SK-N-MC (cell line): ENCODE measurements around the gene ATP2B2.

Experiments used
- EZH2 ChIP-seq: fragments of 200-600 bp; sonication (generic); IDR thresholded peaks from one replicate; pipeline ENCODE4 v1.6.1; 2017; ENCODE audit warnings: antibody characterized with exemption
- FOXP2 ChIP-seq: optimal IDR thresholded peaks from 2 replicates; pipeline ENCODE3; 2011; ENCODE audit warnings: mild to moderate bottlenecking, moderate library complexity; ENCODE audit not compliant: insufficient read depth; ENCODE audit errors: extremely low read length, control extremely low read depth
- POLR2AphosphoS5 ChIP-seq: IDR thresholded peaks from 2 replicates; pipeline ENCODE4 v1.6.1; 2012; ENCODE audit warnings: mild to moderate bottlenecking, low read depth, low read length, borderline replicate concordance

GRCh38 chr3:10513306-10513705, 7.9 kb upstream of the ATP2B2 start:
- TF ChIP-seq EZH2 (no peak), POLR2AphosphoS5 (no peak), FOXP2 (no peak)
